PC-3 (cell line): ENCODE measurements around the gene NCAPG2. TPM values are rescaled to one million over a fixed set of nuclear protein-coding genes. Genes with fewer than 3 reads are reported as not detected.

Source experiments
- ATAC-seq: fragments of 200-7000 bp; cut with Tn5 transposase; 2 replicates; pipeline ENCODE4 v1.9.1; 2020; ENCODE audit warnings: mild to moderate bottlenecking, moderate library complexity
- BruUV-seq: library from RNA; stranded (reverse); fragments of 400-500 nt; replicated peaks from 2 replicates; lab custom pipeline; 2021; lab: Mats Ljungman, UMichigan
- CTCF ChIA-PET: fragments of 300-600 bp; sonication (Branson Sonifier 250); formaldehyde crosslinking; loops from one replicate; lab custom pipeline; 2022; ENCODE audit warnings: antibody characterized with exemption; lab: Charles Lee
- POLR2A ChIA-PET: fragments of 300-600 bp; sonication (Branson Sonifier 250); formaldehyde crosslinking; loops from one replicate; lab custom pipeline; 2022; ENCODE audit warnings: antibody characterized with exemption; ENCODE audit not compliant: unreplicated experiment; lab: Charles Lee
- DNase-seq: peaks from one replicate; pipeline ENCODE4 v3.0.0-alpha.2; 2015
- H2AFZ ChIP-seq: fragments of 300-600 bp; sonication (generic); 2 replicates; pipeline ENCODE4 v1.6.0; 2016; ENCODE audit warnings: antibody characterized with exemption, low read length
- H3F3A ChIP-seq: fragments of 300-600 bp; sonication (generic); one replicate; pipeline ENCODE4 v1.6.0; 2017; ENCODE audit warnings: antibody characterized with exemption, low read length, control low read depth, mild to moderate bottlenecking; ENCODE audit not compliant: unreplicated experiment
- H3K27ac ChIP-seq: fragments of 300-600 bp; sonication (generic); 2 replicates; pipeline ENCODE4 v1.5.1; 2016; ENCODE audit warnings: mild to moderate bottlenecking, low read length
- H3K27me3 ChIP-seq: fragments of 300-600 bp; sonication (generic); 2 replicates; pipeline ENCODE4 v1.6.1; 2016; ENCODE audit warnings: low read length, mixed read lengths
- H3K36me3 ChIP-seq: fragments of 300-600 bp; sonication (generic); 2 replicates; pipeline ENCODE4 v1.6.1; 2016; ENCODE audit warnings: low read depth, mixed run types, low read length, mixed read lengths
- H3K4me1 ChIP-seq: fragments of 300-600 bp; sonication (generic); 2 replicates; pipeline ENCODE4 v1.5.1; 2016; ENCODE audit warnings: low read length; ENCODE audit not compliant: insufficient read depth
- H3K4me2 ChIP-seq: fragments of 300-600 bp; sonication (generic); 2 replicates; pipeline ENCODE4 v1.6.0; 2016; ENCODE audit warnings: low read length
- H3K4me3 ChIP-seq: fragments of 300-600 bp; sonication (generic); 2 replicates; pipeline ENCODE4 v1.5.1; 2016; ENCODE audit warnings: mild to moderate bottlenecking, low read length, mixed read lengths
- H3K79me2 ChIP-seq: fragments of 300-600 bp; sonication (generic); 2 replicates; pipeline ENCODE4 v1.6.1; 2017; ENCODE audit warnings: low read length, mixed read lengths
- H3K9ac ChIP-seq: fragments of 300-600 bp; sonication (generic); 2 replicates; pipeline ENCODE4 v1.6.0; 2016; ENCODE audit warnings: mild to moderate bottlenecking, low read length
- H3K9me2 ChIP-seq: fragments of 300-600 bp; sonication (generic); replicated peaks from 2 replicates; pipeline ENCODE4 v1.6.1; 2016; ENCODE audit warnings: mixed run types, low read length, mixed read lengths
- H3K9me3 ChIP-seq: fragments of 300-600 bp; sonication (generic); 2 replicates; pipeline ENCODE4 v1.6.1; 2016; ENCODE audit warnings: low read length, mixed read lengths
- H4K20me1 ChIP-seq: fragments of 300-600 bp; sonication (generic); 2 replicates; pipeline ENCODE4 v1.6.1; 2016; ENCODE audit warnings: low read length, mixed read lengths
- CTCF ChIP-seq: fragments of 300-600 bp; sonication (generic); conservative IDR thresholded peaks from 2 replicates; pipeline ENCODE4 v1.5.1; 2017; ENCODE audit warnings: antibody characterized with exemption, low read depth, mild to moderate bottlenecking, low read length
- EZH2 ChIP-seq: fragments of 300-600 bp; sonication (generic); IDR thresholded peaks from one replicate; pipeline ENCODE4 v1.6.1; 2017; ENCODE audit warnings: antibody characterized with exemption, mild to moderate bottlenecking, low read length; ENCODE audit not compliant: unreplicated experiment
- EZH2phosphoT487 ChIP-seq: fragments of 300-600 bp; sonication (generic); IDR thresholded peaks from 2 replicates; pipeline ENCODE4 v1.6.1; 2018; ENCODE audit warnings: mild to moderate bottlenecking, antibody characterized with exemption, low read length, borderline replicate concordance
- intact Hi-C: fragments of 100-400 bp; cut with micrococcal nuclease; formaldehyde crosslinking; loops from 2 replicates; pipeline ENCODE4 v1.9.0; 2023
- total RNA-seq: library from RNA; depleted of rRNA; stranded (reverse); fragments of >200 nt; gene quantifications from 2 replicates; pipeline ENCODE4 v1.2.3, GENCODE V29; 2014

Gene NCAPG2
- total RNA-seq, 1 experiment from 2014 or later = 49.2 TPM

GRCh38 chr7:158749396-158749795 is 44.8 kb upstream of the NCAPG2 start:
- no peaks in the 10 kb centered on the region for H3K27me3 ChIP-seq
- no peak for DNase-seq
- no peaks in the 10 kb centered on the region for H3K79me2 ChIP-seq
- ATAC-seq = no peak
- no peaks in the 10 kb centered on the region for H3F3A ChIP-seq
- H4K20me1 ChIP-seq = no peaks in the 10 kb centered on the region
- no peak overlapping the region for H3K4me3 ChIP-seq
- no peaks in the 10 kb centered on the region for H3K9me2 ChIP-seq
- CTCF ChIA-PET = no interaction called here
- H3K9me3 ChIP-seq = no peaks in the 10 kb centered on the region
- POLR2A ChIA-PET = no interaction called here
- H3K36me3 ChIP-seq = peaks cover 14% of the 10 kb centered on the region; the same call in 1 of the 2 replicates
- no peak overlapping the region for H3K9ac ChIP-seq
- intact Hi-C loops = no loop called here
- H3K4me2 ChIP-seq = no peak overlapping the region
- H3K27ac ChIP-seq = no peak overlapping the region
- no peaks in the 10 kb centered on the region for H3K4me1 ChIP-seq
- BruUV-seq = no TSS peak
- no peak overlapping the region for H2AFZ ChIP-seq
- TF ChIP-seq EZH2phosphoT487 (no peak), CTCF (no peak), EZH2 (no peak)

- peaks cover 18% of the 10 kb centered on the region; the same call in 1 of the 2 replicates for H3K36me3 ChIP-seq
- H3K27ac ChIP-seq = no peak overlapping the region
- DNase-seq = no peak
- no peaks in the 10 kb centered on the region for H3F3A ChIP-seq
- H3K9ac ChIP-seq = no peak overlapping the region
- no TSS peak for BruUV-seq
- ChIA-PET POLR2A (no interaction called here), CTCF (no interaction called here)
- H3K9me2 ChIP-seq = no peaks in the 10 kb centered on the region
- no peak overlapping the region for H2AFZ ChIP-seq
- no peak for ATAC-seq
- H3K27me3 ChIP-seq = no peaks in the 10 kb centered on the region
- no peaks in the 10 kb centered on the region for H4K20me1 ChIP-seq
- no peaks in the 10 kb centered on the region for H3K4me1 ChIP-seq
- intact Hi-C loops = no loop called here
- no peaks in the 10 kb centered on the region for H3K9me3 ChIP-seq
- no peaks in the 10 kb centered on the region for H3K79me2 ChIP-seq
- H3K4me2 ChIP-seq = no peak overlapping the region
- TF ChIP-seq CTCF = no peak
- H3K4me3 ChIP-seq = no peak overlapping the region
Measured at GRCh38 chr7:158748335-158748734, 43.7 kb upstream of the NCAPG2 start.

DNA sequence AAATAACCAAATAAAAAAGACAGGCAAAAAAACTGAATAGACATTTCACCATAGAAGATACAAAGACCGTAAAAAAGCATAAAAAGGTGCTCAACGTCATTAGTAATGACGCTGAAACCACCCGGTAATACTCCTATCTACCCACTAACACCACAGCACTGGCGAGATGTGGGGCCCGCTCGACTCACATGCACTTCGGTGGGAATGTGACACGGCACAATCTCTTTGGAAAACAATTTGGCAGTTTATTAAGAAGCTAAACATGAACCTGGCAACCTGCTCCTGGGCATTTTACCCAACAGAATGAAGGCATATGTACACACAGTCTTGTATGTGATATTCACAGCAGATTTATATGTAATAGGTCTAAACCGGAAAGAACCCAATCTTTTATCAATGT is 42.8 kb upstream of the NCAPG2 start:
- no TSS peak for BruUV-seq
- Histone ChIP-seq H3K36me3 (peaks cover 20% of the 10 kb centered on the region; the same call in 1 of the 2 replicates), H3K9me2 (no peaks in the 10 kb centered on the region), H4K20me1 (no peaks in the 10 kb centered on the region), H3K9me3 (no peaks in the 10 kb centered on the region), H3F3A (no peaks in the 10 kb centered on the region), H3K9ac (no peak overlapping the region), H3K27me3 (no peaks in the 10 kb centered on the region), H3K4me2 (no peak overlapping the region), H3K27ac (no peak overlapping the region), H3K4me1 (0 out of 2 replicates have a peak, but pooled peaks cover under 1% of the 10 kb centered on the region), H3K79me2 (no peaks in the 10 kb centered on the region), H2AFZ (no peak overlapping the region), H3K4me3 (no peak overlapping the region)
- intact Hi-C loops = no loop called here
- no peak for DNase-seq
- CTCF ChIA-PET = no interaction called here
- TF ChIP-seq CTCF (no peak), EZH2 (no peak), EZH2phosphoT487 (no peak)
- POLR2A ChIA-PET = no interaction called here
- ATAC-seq = no peak
